HFFc6 (cell line): ENCODE results near the gene ARID3C. TPM values are rescaled to one million over a fixed set of nuclear protein-coding genes. Genes with fewer than 3 reads are reported as not detected.
A peak's percentile ranks its signal among the peaks of the same experiment; 100 is the strongest.

Experiments used
- DNase-seq: peaks from one replicate; pipeline ENCODE4 v3.0.0-alpha.2; 2018
- H3K27ac Mint-ChIP-seq: 2 replicates; pipeline ENCODE4 v1.8.0; 2020; ENCODE audit warnings: mild to moderate bottlenecking, mixed read lengths
- H3K27me3 Mint-ChIP-seq: 2 replicates; pipeline ENCODE4 v1.8.0; 2021; ENCODE audit warnings: mild to moderate bottlenecking, moderate library complexity, mixed read lengths; ENCODE audit not compliant: insufficient read depth
- H3K36me3 Mint-ChIP-seq: 2 replicates; pipeline ENCODE4 v1.8.0; 2021; ENCODE audit warnings: low read depth, mixed read lengths
- H3K4me1 Mint-ChIP-seq: 2 replicates; pipeline ENCODE4 v1.8.0; 2020; ENCODE audit warnings: low read depth, mixed read lengths
- H3K4me3 Mint-ChIP-seq: 2 replicates; pipeline ENCODE4 v1.8.0; 2020; ENCODE audit warnings: mild to moderate bottlenecking, moderate library complexity, mixed read lengths
- H3K9me3 Mint-ChIP-seq: 2 replicates; pipeline ENCODE4 v1.8.0; 2020; ENCODE audit warnings: mild to moderate bottlenecking, mixed read lengths
- CTCF ChIP-seq: fragments of 200-600 bp; sonication (generic); IDR thresholded peaks from 2 replicates; pipeline ENCODE4 v1.5.0; 2021; ENCODE audit warnings: antibody characterized with exemption, mild to moderate bottlenecking
- total RNA-seq, 6 experiments: library from RNA; stranded (reverse); fragmentation: NEBNext Ultra II Directional; extraction: Animal tissue kit (Norgen Biotek cat#: 25700); gene quantifications; 2 replicates in 1 of 6; 3 replicates in 5 of 6; pipeline ENCODE4 v1.2.3, GENCODE V29; 2021

The ARID3C gene
- total RNA-seq, 6 experiments from 2014 or later = 0.14 to 0.17 TPM; not detected in 4

GRCh38 chr9:34654323-34655051, 25.6 kb upstream of the ARID3C start:
- Mint-ChIP-seq H3K36me3 (peaks cover 6% of the 10 kb centered on the region; the same call in 1 of the 2 replicates), H3K4me3 (peak overlapping the region; percentile 11), H3K4me1 (peaks cover 41% of the 10 kb centered on the region), H3K9me3 (no peaks in the 10 kb centered on the region), H3K27me3 (no peaks in the 10 kb centered on the region), H3K27ac (peak overlapping the region; percentile 76)
- TF ChIP-seq CTCF = no peak
- DNase-seq = peak; percentile 31

GRCh38 chr9:34653151-34654072, 24.5 kb upstream of the ARID3C start:
- Mint-ChIP-seq H3K27ac (peak overlapping the region; percentile 76), H3K9me3 (no peaks in the 10 kb centered on the region), H3K4me1 (peaks cover 44% of the 10 kb centered on the region), H3K4me3 (peak overlapping the region; percentile 92), H3K36me3 (peaks cover 14% of the 10 kb centered on the region; the same call in 1 of the 2 replicates), H3K27me3 (no peaks in the 10 kb centered on the region; the same call in 1 of the 2 replicates)
- peak; percentile 43 for DNase-seq
- no peak for TF ChIP-seq CTCF

GRCh38 chr9:34652602-34653000, 23.7 kb upstream of the ARID3C start:
- H3K36me3 Mint-ChIP-seq = peaks cover 18% of the 10 kb centered on the region; the same call in 1 of the 2 replicates
- no peak for DNase-seq
- peaks cover 52% of the 10 kb centered on the region for H3K4me1 Mint-ChIP-seq
- TF ChIP-seq CTCF = no peak
- H3K9me3 Mint-ChIP-seq = no peaks in the 10 kb centered on the region
- H3K4me3 Mint-ChIP-seq = peak overlapping the region; percentile 92
- H3K27me3 Mint-ChIP-seq = no peaks in the 10 kb centered on the region; the same call in 1 of the 2 replicates
- peak overlapping the region; percentile 76 for H3K27ac Mint-ChIP-seq

- H3K36me3 Mint-ChIP-seq = peaks cover 18% of the 10 kb centered on the region; the same call in 1 of the 2 replicates
- no peaks in the 10 kb centered on the region for H3K9me3 Mint-ChIP-seq
- H3K27ac Mint-ChIP-seq = peak within 1 kb of the TSS; percentile 76
- H3K4me1 Mint-ChIP-seq = peaks cover 58% of the 10 kb centered on the region
- peak; percentile 17; the same call in 1 of the 2 replicates for TF ChIP-seq CTCF
- peak within 1 kb of the TSS; percentile 92 for H3K4me3 Mint-ChIP-seq
- peak; percentile 80 for DNase-seq
- no peaks in the 10 kb centered on the region; the same call in 1 of the 2 replicates for H3K27me3 Mint-ChIP-seq
Measured at GRCh38 chr9:34651876-34652601, 23.2 kb upstream of the ARID3C start, which contains the start of gene IL11RA. Gene IL11RA, plus strand, starts transcription at chr9:34652185. Its CDS starts 3,033 bp downstream, at chr9:34655218.

GRCh38 chr9:34651321-34651720, 22.5 kb upstream of the ARID3C start:
- H3K27ac Mint-ChIP-seq = peak overlapping the region; percentile 76
- H3K27me3 Mint-ChIP-seq = no peaks in the 10 kb centered on the region; the same call in 1 of the 2 replicates
- peaks cover 60% of the 10 kb centered on the region for H3K4me1 Mint-ChIP-seq

More at GRCh38 chr9:34651321-34651720, 22.5 kb upstream of the ARID3C start:
- TF ChIP-seq CTCF = no peak
- peak overlapping the region; percentile 92 for H3K4me3 Mint-ChIP-seq
- peak; percentile 23 for DNase-seq
- H3K9me3 Mint-ChIP-seq = no peaks in the 10 kb centered on the region
- H3K36me3 Mint-ChIP-seq = peaks cover 18% of the 10 kb centered on the region; the same call in 1 of the 2 replicates
